ENCODE data around the gene WNT10A.
A peak's percentile ranks its signal among the peaks of the same experiment; 100 is the strongest.
"Not testable (repeated sequence)": the region's sequence is repeated elsewhere in the genome, so short reads cannot be mapped to it uniquely, and the experiment has no call there.

The WNT10A gene

GRCh38 chr2:218834685-218835084, 46.0 kb upstream of the WNT10A start:
- Histone ChIP-seq H3K4me3 (ENCODE audit: low read depth in 1 of 2, low read length in 1 of 2) (no peak overlapping the region), H3K27ac (no peak overlapping the region), H3K4me1 (ENCODE audit: control insufficient read depth in 1 of 2, insufficient read depth in 1 of 2, low read depth in 1 of 2, low read length in 1 of 2) (peaks cover 20 to 23% of the 10 kb centered on the region in 2 experiments), H3K27me3 (peaks cover 51% of the 10 kb centered on the region), H3K9me3 (no peaks in the 10 kb centered on the region), H3K36me3 (no peaks in the 10 kb centered on the region)
- TF ChIP-seq, protein P1, sequence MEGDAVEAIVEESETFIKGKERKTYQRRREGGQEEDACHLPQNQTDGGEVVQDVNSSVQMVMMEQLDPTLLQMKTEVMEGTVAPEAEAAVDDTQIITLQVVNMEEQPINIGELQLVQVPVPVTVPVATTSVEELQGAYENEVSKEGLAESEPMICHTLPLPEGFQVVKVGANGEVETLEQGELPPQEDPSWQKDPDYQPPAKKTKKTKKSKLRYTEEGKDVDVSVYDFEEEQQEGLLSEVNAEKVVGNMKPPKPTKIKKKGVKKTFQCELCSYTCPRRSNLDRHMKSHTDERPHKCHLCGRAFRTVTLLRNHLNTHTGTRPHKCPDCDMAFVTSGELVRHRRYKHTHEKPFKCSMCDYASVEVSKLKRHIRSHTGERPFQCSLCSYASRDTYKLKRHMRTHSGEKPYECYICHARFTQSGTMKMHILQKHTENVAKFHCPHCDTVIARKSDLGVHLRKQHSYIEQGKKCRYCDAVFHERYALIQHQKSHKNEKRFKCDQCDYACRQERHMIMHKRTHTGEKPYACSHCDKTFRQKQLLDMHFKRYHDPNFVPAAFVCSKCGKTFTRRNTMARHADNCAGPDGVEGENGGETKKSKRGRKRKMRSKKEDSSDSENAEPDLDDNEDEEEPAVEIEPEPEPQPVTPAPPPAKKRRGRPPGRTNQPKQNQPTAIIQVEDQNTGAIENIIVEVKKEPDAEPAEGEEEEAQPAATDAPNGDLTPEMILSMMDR (IDR thresholded peaks at IDR 0.05) = no peak

DNA sequence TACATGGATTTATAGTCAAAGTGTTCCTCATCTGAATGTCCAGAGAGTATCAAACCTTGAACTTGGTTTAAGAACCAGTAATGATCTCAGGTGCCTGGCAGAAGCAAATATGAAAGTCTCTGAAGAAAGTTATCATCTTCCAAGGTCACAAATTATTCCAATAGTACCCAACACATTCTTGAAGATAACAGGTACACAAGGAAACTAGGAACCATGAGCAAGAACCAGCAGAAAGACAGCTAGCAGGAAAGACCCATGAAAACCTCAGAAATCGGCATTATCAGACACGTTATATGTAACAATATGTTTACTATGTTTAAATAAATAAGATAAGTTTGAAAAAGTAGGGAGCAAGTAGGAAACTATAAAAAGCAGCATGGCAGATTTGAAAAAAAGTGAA, 43.2 kb upstream of the WNT10A start:
- peaks cover 43% of the 10 kb centered on the region for H3K27me3 ChIP-seq
- H3K27ac ChIP-seq = no peak overlapping the region
- peaks cover 13% of the 10 kb centered on the region in 2 experiments for H3K4me1 ChIP-seq (ENCODE audit: control insufficient read depth in 1 of 2, insufficient read depth in 1 of 2, low read depth in 1 of 2, low read length in 1 of 2)
- TF ChIP-seq, protein P1 (IDR thresholded peaks at IDR 0.05) = no peak
- no peaks in the 10 kb centered on the region for H3K36me3 ChIP-seq
- H3K4me3 ChIP-seq (ENCODE audit: low read depth in 1 of 2, low read length in 1 of 2) = no peak overlapping the region
- H3K9me3 ChIP-seq = no peaks in the 10 kb centered on the region

- H3K4me1 ChIP-seq (ENCODE audit: control insufficient read depth in 1 of 2, insufficient read depth in 1 of 2, low read depth in 1 of 2, low read length in 1 of 2) = peaks cover 13% of the 10 kb centered on the region in 2 experiments
- H3K27ac ChIP-seq = peak overlapping the region; percentile 57
- H3K4me3 ChIP-seq (ENCODE audit: low read depth in 1 of 2, low read length in 1 of 2) = no peak overlapping the region
- H3K36me3 ChIP-seq = no peaks in the 10 kb centered on the region
- no peaks in the 10 kb centered on the region for H3K9me3 ChIP-seq
- TF ChIP-seq, protein P1 (IDR thresholded peaks at IDR 0.05) = no peak
- H3K27me3 ChIP-seq = peaks cover 24% of the 10 kb centered on the region
Measured at GRCh38 chr2:218839430-218839829, 41.2 kb upstream of the WNT10A start.

DNA sequence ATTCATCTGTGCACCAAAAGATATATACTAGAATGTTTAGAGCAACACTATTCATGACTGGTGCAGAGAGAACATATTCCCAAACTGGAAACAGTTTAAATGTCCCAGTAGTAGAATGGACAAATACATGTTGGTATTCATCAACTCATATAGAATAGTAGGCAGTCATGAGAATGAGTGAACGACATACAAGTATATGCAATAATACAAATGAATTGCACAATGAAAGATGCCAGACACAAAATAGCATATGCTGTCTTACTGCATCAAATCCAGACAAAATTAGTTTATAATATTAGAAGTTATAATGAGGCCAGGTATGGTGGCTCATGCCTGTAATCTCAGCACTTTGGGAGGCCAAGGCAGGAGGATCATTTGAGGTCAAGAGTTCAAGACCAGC, 40.8 kb upstream of the WNT10A start:
- TF ChIP-seq, protein P1 (IDR thresholded peaks at IDR 0.05) = no peak

GRCh38 chr2:218844334-218844733, 36.3 kb upstream of the WNT10A start:
- H3K4me1 ChIP-seq (ENCODE audit: control insufficient read depth in 1 of 2, insufficient read depth in 1 of 2, low read depth in 1 of 2, low read length in 1 of 2) = peaks cover 5 to 13% of the 10 kb centered on the region in 2 experiments
- H3K27me3 ChIP-seq = peaks cover 20% of the 10 kb centered on the region
- not testable (repeated sequence) for H3K9me3 ChIP-seq; H3K36me3 ChIP-seq; H3K27ac ChIP-seq; H3K4me3 ChIP-seq (ENCODE audit: low read depth in 1 of 2, low read length in 1 of 2)

More for the DNA sequence above, 40.8 kb upstream of the WNT10A start:
- peak overlapping the region; percentile 57 for H3K27ac ChIP-seq
- H3K27me3 ChIP-seq = peaks cover 19% of the 10 kb centered on the region
- H3K4me1 ChIP-seq (ENCODE audit: control insufficient read depth in 1 of 2, insufficient read depth in 1 of 2, low read depth in 1 of 2, low read length in 1 of 2) = peaks cover 13% of the 10 kb centered on the region in 2 experiments
- H3K9me3 ChIP-seq = no peaks in the 10 kb centered on the region
- no peak overlapping the region for H3K4me3 ChIP-seq (ENCODE audit: low read depth in 1 of 2, low read length in 1 of 2)
- H3K36me3 ChIP-seq = no peaks in the 10 kb centered on the region

DNA sequence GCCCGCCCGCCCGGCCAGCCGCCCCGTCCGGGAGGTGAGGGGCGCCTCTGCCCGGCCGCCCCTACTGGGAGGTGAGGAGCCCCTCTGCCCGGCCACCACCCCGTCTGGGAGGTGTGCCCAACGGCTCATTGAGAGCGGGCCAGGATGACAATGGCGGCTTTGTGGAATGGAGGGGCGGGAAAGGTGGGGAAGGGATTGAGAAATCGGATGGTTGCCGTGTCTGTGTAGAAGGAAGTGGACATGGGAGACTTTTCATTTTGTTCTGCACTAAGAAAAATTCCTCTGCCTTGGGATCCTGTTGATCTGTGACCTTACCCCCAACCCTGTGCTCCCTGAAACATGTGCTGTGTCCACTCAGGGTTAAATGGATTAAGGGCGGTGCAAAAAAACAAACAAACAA, 33.7 kb upstream of the WNT10A start:
- H3K9me3 ChIP-seq; H3K4me1 ChIP-seq (ENCODE audit: control insufficient read depth in 1 of 2, insufficient read depth in 1 of 2, low read depth in 1 of 2, low read length in 1 of 2); H3K36me3 ChIP-seq; H3K4me3 ChIP-seq (ENCODE audit: low read depth in 1 of 2, low read length in 1 of 2); H3K27ac ChIP-seq: not testable (repeated sequence)
- peaks cover 37% of the 10 kb centered on the region for H3K27me3 ChIP-seq

- Histone ChIP-seq H3K9me3 (no peaks in the 10 kb centered on the region), H3K27ac (no peak overlapping the region), H3K4me3 (ENCODE audit: low read depth in 1 of 2, low read length in 1 of 2) (no peak overlapping the region), H3K36me3 (no peaks in the 10 kb centered on the region), H3K4me1 (ENCODE audit: control insufficient read depth in 1 of 2, insufficient read depth in 1 of 2, low read depth in 1 of 2, low read length in 1 of 2) (peaks cover 0 to 8% of the 10 kb centered on the region in 2 experiments), H3K27me3 (peaks cover 65% of the 10 kb centered on the region)
- TF ChIP-seq, protein P1 (IDR thresholded peaks at IDR 0.05) = no peak
Measured at GRCh38 chr2:218849721-218850120, 30.9 kb upstream of the WNT10A start.
